Measurements from ENCODE around the gene CBARP.

Gene CBARP

GRCh38 chr19:1236576-1236975 is 1.2 kb downstream of the CBARP start:
- no peak for DNase-seq

GRCh38 chr19:1235625-1236538 is 1.9 kb downstream of the CBARP start:
- DNase-seq: no peak

DNA sequence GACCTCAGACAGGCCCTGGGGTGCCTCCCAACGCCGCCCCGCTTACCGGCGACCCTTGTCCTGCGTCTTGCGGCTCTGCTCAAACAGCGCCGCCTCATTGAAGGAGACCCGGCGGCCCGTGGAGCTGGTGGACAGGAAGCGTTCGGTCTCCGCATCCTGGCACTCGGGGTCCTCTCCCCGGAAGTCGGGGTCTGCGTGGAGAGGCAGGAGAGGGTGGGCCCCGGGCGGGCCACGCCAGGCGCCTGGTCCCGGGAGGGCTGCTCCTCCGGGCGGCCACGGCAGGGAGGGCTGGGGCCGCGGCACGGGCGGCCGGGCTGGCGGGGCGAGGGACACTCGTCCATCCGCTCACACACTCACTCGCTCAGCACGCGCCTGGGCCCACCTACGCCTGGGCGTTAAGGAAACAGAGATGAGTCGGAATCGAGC is 2.8 kb downstream of the CBARP start:
- no peak for DNase-seq

- no peak for DNase-seq
Measured at GRCh38 chr19:1234051-1234954, 3.5 kb downstream of the CBARP start.

DNA sequence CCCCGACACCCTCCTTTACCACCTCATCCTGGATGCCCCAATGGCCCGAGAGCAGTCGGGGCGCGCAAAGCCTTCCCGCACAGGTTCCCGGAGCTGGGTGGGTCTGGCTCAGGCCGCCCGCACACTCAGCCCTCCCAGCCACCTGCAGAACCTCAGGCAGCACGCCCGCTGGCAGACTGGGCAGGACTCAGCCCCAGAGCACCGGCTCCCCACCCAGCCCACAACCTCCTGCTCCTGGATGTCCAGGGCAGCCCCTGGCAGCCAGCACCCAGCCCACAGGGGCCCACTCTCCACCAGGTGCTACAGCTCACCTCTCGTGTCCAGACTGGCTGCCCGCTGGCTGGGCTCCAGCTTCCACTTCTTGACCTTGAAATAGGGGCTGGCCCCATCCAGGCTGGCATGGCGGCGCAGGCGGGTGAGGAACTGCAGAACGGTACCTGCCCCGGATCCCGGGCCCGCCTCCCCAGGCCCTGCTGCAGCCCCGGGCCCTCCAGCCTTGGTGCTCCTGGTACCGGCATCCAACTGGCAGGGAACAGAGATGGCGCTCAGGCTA is 4.6 kb downstream of the CBARP start:
- DNase-seq: no peak

DNA sequence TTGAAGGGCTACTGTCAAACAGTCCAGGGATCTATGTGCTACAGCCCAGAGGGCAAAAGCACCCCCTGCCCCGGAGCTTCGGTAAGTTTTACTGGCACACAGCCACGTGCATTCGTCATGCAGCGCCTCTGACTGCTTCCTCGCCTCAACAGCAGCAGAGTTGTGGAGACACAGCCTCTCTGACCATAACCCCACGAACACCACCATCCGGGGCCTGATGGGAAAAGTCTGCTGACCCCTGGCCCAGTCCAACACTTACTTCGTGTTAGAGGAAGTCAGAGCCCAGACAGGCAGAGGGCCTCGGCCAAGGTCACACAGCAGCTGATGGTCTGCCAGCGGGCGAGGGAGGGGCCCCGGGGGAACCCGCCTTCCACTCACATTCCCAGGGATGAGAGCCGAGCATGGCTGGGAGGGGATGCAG is 5.1 kb downstream of the CBARP start:
- no peak for DNase-seq

- no peak for DNase-seq
Measured at GRCh38 chr19:1231729-1232637, 5.8 kb downstream of the CBARP start.

GRCh38 chr19:1230783-1231489 is 6.9 kb downstream of the CBARP start:
- DNase-seq: no peak

- no peak for DNase-seq
Measured at GRCh38 chr19:1229924-1230782, 7.7 kb downstream of the CBARP start.

GRCh38 chr19:1229056-1229923 is 8.5 kb downstream of the CBARP start:
- no peak for DNase-seq

- no peak for DNase-seq
Measured at GRCh38 chr19:1228161-1228957, 9.4 kb downstream of the CBARP start.

DNA sequence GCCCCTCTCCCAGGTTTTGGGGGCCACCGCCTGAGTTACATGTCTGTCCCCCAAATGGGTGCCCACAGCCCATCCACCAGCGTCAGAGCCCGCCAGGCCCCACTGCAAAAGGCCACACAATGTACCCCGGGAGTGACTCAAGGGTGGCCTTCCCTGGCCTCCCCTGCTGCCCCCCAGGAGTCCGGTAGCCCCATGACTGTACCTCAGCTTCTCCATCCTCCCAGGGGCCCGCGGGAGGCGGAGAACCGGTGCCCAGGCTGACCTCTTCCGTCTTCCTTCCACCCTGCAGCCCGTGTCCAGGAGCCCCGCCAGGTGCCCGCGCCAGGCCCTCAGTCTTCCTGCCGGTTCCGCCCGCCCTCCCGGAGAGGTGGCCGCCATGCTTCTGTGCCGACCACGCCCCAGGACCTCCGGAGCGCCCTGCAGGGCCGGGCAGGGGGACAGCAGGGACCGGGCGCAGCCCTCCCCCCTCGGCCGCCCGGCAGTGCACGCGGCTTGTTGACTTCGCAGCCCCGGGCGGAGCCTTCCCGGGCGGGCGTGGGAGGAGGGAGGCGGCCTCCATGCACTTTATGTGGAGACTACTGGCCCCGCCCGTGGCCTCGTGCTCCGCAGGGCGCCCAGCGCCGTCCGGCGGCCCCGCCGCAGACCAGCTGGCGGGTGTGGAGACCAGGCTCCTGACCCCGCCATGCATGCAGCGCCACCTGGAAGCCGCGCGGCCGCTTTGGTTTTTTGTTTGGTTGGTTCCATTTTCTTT is 10.3 kb downstream of the CBARP start:
- no peak for DNase-seq

DNA sequence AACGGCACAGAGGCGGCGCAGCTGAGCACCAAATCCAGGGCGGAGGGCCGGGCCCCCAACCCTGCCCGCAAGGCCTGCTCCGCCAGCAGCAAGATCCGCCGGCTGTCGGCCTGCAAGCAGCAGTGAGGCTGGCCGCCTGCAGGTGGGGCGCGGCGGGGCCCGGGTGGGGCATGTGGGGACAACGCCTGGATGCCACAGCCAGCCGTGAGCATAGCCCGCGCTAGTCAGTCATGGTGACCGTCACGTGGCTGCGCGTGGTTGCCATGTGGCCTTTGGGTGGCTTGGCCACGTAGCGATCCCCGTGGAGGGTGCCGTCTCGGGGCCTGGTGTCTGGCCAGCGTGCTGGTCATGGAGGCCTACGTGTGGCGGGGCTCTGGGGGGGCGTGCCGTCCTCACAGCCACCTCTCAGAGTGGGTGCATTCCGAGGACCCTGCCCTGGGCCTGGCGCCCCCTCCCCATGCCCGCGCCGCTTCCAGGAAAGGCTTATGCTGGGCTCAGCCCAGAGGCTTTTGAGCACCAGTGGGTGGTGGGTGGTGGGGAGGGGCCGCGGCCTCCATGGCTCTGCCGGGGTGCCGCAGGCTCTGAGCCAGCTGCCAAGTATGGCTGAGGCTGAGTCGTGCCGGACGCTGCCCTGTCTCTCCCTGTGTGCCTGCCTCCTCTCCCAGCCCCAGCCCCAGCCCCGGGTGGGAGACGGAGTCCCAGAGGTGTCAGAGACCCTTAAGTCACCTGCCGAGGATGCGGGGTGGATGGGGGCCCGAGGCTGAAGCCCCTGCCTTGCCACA is 11.1 kb downstream of the CBARP start:
- DNase-seq: no peak

DNA sequence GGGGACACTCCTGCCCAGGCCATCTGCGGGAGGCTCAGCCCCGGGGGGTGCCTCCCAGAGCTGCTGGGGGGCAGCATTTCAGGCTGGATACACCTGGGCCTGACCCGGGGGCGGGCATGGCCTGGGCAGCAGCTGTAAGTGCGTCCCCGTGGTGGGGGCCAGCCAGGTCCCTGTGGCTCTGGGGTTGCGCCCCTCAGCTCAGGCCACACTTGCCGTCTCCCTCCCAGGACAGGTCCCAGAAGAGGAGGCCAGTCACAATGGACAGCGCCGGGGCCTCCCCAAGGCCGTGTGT is 11.6 kb downstream of the CBARP start:
- DNase-seq: no peak

DNA sequence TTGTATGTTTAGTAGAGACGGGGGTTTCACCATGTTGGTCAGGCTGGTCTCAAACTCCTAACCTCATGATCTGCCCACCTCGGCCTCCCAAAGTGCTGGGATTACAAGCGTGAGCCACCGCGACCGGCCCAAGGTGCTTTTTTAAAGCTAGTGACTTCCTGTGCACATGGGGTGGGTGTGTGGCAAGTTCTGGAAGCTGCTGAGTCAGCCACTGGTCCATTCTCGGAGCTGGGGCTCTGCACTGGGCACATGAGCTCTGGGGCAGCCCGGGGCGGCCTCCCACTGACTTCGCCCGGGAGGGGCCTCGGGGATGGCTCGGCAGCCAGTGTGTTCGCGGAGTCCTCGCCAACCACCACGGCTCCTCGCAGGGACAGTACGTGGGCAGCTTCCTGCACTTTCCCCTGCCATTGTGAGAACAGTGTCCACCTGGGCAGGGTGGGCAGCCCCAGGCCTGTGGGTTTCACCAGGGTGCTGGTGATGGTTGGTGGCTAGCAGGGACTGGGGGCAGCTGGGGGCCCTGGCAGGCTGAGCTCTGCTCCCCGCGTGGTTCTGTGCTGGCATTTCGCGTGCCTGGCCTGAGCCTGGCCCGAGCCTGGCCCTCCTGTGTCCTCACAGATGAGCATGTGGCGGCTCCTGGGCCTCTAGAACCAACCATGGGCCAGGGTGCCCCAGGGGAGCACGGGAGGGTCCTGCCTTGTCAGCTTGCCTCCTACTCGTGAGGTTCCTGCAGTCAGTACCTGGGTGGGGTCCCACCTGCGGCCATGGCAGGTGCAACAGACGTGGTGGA is 12.2 kb downstream of the CBARP start:
- no peak for DNase-seq

- no peak for DNase-seq
Measured at GRCh38 chr19:1224847-1225246, 13.0 kb downstream of the CBARP start.
